ENCODE measurements around the gene AOPEP. TPM values are rescaled to one million over a fixed set of nuclear protein-coding genes. Genes with fewer than 3 reads are reported as not detected.

AOPEP gene
- polyA plus RNA-seq, 1 experiment = 40.0 TPM

GRCh38 chr9:94850540-94851434, 124.3 kb downstream of the AOPEP start:
- ChIA-PET CTCF (interaction anchor here (0.6 kb wide), 1 partner anchor 200 kb away, joined by 4 read pairs; no protein-coding TSS in a partner anchor), POLR2A (no interaction called here)
- no peak for DNase-seq (ENCODE audit: low read depth, low spot score)
- no peak for TF ChIP-seq CTCF (IDR thresholded peaks at IDR 0.05; ENCODE audit: low read depth, low read length)
- H3K4me3 ChIP-seq (ENCODE audit: low read depth, low read length) = no peak overlapping the region
- no peaks in the 10 kb centered on the region for H3K27me3 ChIP-seq (ENCODE audit: control insufficient read depth, insufficient read depth, low read length)
- H3K9me3 ChIP-seq (ENCODE audit: control insufficient read depth, insufficient read depth, low read length) = no peaks in the 10 kb centered on the region
- H3K27ac ChIP-seq (ENCODE audit: low read depth, low read length) = no peak overlapping the region

GRCh38 chr9:94851467-94851866, 125.0 kb downstream of the AOPEP start:
- Histone ChIP-seq H3K27me3 (ENCODE audit: control insufficient read depth, insufficient read depth, low read length) (no peaks in the 10 kb centered on the region), H3K4me3 (ENCODE audit: low read depth, low read length) (no peak overlapping the region), H3K9me3 (ENCODE audit: control insufficient read depth, insufficient read depth, low read length) (no peaks in the 10 kb centered on the region), H3K27ac (ENCODE audit: low read depth, low read length) (no peak overlapping the region)
- ChIA-PET POLR2A (no interaction called here), CTCF (no interaction called here)
- no peak for DNase-seq (ENCODE audit: low read depth, low spot score)
- TF ChIP-seq CTCF (IDR thresholded peaks at IDR 0.05; ENCODE audit: low read depth, low read length) = no peak

- POLR2A ChIA-PET = no interaction called here
- no peak for DNase-seq (ENCODE audit: low read depth, low spot score)
- H3K27me3 ChIP-seq (ENCODE audit: control insufficient read depth, insufficient read depth, low read length) = no peaks in the 10 kb centered on the region
- no peak overlapping the region for H3K27ac ChIP-seq (ENCODE audit: low read depth, low read length)
- no peak for TF ChIP-seq CTCF (IDR thresholded peaks at IDR 0.05; ENCODE audit: low read depth, low read length)
- H3K4me3 ChIP-seq (ENCODE audit: low read depth, low read length) = no peak overlapping the region
- CTCF ChIA-PET = no interaction called here
- H3K9me3 ChIP-seq (ENCODE audit: control insufficient read depth, insufficient read depth, low read length) = no peaks in the 10 kb centered on the region
Measured at GRCh38 chr9:94851892-94852291, 125.4 kb downstream of the AOPEP start.

- H3K27ac ChIP-seq (ENCODE audit: low read depth, low read length) = no peak overlapping the region
- no peak for DNase-seq (ENCODE audit: low read depth, low spot score)
- H3K27me3 ChIP-seq (ENCODE audit: control insufficient read depth, insufficient read depth, low read length) = no peaks in the 10 kb centered on the region
- H3K9me3 ChIP-seq (ENCODE audit: control insufficient read depth, insufficient read depth, low read length) = no peaks in the 10 kb centered on the region
- no peak overlapping the region for H3K4me3 ChIP-seq (ENCODE audit: low read depth, low read length)
- TF ChIP-seq CTCF (IDR thresholded peaks at IDR 0.05; ENCODE audit: low read depth, low read length) = no peak
- ChIA-PET POLR2A (no interaction called here), CTCF (no interaction called here)
Measured at GRCh38 chr9:94852373-94852772, 125.9 kb downstream of the AOPEP start.

- no peak for TF ChIP-seq CTCF (IDR thresholded peaks at IDR 0.05; ENCODE audit: low read depth, low read length)
- H3K27ac ChIP-seq (ENCODE audit: low read depth, low read length) = no peak overlapping the region
- DNase-seq (ENCODE audit: low read depth, low spot score) = no peak
- CTCF ChIA-PET = interaction anchor here (0.8 kb wide), 1 partner anchor 71 kb away, joined by 3 read pairs; no protein-coding TSS in a partner anchor
- H3K27me3 ChIP-seq (ENCODE audit: control insufficient read depth, insufficient read depth, low read length) = no peaks in the 10 kb centered on the region
- H3K9me3 ChIP-seq (ENCODE audit: control insufficient read depth, insufficient read depth, low read length) = no peaks in the 10 kb centered on the region; the same call in 1 of the 2 replicates
- no peak overlapping the region for H3K4me3 ChIP-seq (ENCODE audit: low read depth, low read length)
- POLR2A ChIA-PET = no interaction called here
Measured at GRCh38 chr9:94853887-94854286, 127.4 kb downstream of the AOPEP start.
